Measurements from ENCODE around the gene MRM1.

MRM1 gene

GRCh38 chr17:36608280-36608679, 6.9 kb downstream of the MRM1 start:
- in situ Hi-C loops (cut with HindIII; ENCODE audit: low pct_unique_long_range_greater_than_20kb, low sequenced_read_pairs), result no loop called here
- TF ChIP-seq JUND (IDR thresholded peaks at IDR 0.05; ENCODE audit: low read depth), result no peak
- no peak for DNase-seq (ENCODE audit: low read depth in 1 of 2, low spot score in 1 of 2)

DNA sequence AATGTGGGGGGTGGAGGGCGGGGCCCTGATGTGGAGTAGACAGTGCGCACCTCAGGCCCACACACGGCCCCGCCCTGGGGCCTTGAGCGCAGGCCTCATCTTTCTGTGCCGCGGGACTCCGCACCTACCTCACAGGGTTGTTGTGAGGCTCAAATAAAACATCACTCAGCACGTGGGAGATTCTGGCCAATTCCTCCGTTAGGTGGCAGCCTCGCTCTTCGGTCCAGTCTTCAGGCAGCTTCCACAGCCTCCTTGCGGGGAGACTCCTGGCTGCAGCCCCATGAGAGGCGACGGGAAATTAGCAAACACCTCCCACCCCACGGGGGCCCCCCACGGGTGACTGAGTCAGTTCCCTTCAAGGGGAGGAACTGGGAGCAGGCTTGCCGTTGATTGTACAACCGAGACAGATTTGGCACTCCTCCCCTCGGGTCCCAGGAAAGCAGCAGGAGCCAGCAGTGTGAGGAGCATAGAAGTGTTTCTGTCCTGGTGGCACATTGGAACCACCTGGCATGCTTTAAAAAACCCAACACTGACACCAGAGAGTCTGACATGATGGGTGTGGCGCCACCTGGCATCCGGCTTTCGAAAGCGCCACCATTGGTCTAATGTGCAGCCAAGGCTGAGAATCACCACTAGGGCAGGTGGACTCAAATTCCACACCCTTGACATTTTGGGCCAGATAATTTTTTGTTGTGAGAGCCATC, 7.6 kb downstream of the MRM1 start:
- no peak for TF ChIP-seq JUND (IDR thresholded peaks at IDR 0.05; ENCODE audit: low read depth)
- in situ Hi-C loops (cut with HindIII; ENCODE audit: low pct_unique_long_range_greater_than_20kb, low sequenced_read_pairs), result no loop called here
- DNase-seq (ENCODE audit: low read depth in 1 of 2, low spot score in 1 of 2), result peak in 1 of 2 experiments; percentile 73

DNA sequence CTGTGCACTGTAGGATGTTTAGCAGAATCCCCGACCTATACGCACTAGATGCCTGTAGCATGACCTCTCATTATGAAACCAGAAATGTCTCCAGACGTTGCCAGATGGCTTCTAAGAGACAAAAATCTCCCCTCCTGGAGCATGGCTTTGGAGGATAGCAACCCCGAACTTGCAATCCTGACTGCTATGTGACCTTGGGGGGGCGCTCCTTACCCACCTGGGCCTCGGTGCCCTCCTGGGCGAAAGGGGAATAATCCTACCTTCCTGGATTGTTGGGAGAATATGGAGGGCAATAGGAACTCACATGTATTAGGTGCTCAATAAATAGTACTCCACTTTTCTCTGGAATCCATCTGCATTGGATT, 8.1 kb downstream of the MRM1 start:
- TF ChIP-seq JUND (IDR thresholded peaks at IDR 0.05; ENCODE audit: low read depth), result no peak
- no peak for DNase-seq (ENCODE audit: low read depth in 1 of 2, low spot score in 1 of 2)
- in situ Hi-C loops (cut with HindIII; ENCODE audit: low pct_unique_long_range_greater_than_20kb, low sequenced_read_pairs), result no loop called here

DNA sequence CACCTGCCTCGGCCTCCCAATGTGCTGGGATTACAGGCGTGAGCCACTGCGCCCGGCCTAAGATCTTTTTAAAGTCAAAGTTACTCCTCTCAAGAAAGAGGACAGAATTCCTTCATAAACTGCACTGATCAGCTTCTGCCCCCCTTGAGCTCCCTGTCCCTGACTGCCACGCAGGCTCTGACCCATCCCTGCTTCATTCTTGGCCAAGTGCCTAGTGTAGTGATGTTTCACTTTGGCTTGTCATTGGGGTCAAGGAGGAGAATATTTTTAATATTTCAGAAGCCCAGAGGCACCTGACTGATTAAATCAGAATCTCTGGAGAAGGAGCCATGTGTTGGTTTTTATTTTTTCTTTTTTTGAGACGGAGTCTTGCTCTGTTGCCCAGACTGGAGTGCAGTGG, 9.1 kb downstream of the MRM1 start:
- DNase-seq (ENCODE audit: low read depth in 1 of 2, low spot score in 1 of 2), result no peak
- TF ChIP-seq JUND (IDR thresholded peaks at IDR 0.05; ENCODE audit: low read depth), result no peak
- in situ Hi-C loops (cut with HindIII; ENCODE audit: low pct_unique_long_range_greater_than_20kb, low sequenced_read_pairs), result no loop called here

DNA sequence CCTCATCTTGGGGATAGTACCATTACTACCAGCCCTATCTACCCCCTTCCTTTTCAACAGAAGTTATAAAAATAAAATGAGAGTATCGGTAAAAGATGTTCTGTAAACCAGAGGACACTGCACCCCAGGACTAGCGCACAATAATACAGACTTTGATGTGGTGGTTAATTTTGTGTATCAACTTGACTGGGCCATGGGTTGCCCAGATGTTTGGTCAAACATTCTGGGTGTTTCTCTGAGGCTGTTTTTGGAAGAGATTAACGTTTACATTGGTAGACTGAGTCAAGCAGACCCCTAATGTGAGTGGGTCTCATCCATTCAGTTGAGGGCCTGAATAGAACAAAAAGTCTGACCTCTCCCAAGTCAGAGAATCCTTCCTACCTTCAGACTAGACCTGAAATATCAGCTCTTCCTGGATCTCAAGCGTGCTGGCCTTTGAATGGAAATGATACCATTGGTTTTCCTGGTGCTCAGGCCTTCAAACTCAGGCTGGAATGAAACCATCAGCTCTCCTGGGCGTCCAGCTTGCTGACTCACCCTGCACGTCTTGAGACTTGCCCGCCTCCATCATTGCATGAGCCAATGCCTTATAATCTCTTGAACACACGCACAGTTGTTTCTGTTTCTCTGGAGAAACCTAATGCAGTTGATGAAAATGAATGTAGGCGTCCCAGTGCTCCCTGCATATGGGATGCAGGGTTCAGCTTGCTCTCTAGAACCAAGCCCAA, 10.1 kb downstream of the MRM1 start:
- DNase-seq (ENCODE audit: low read depth in 1 of 2, low spot score in 1 of 2), result no peak
- TF ChIP-seq JUND (IDR thresholded peaks at IDR 0.05; ENCODE audit: low read depth), result no peak
- in situ Hi-C loops (cut with HindIII; ENCODE audit: low pct_unique_long_range_greater_than_20kb, low sequenced_read_pairs), result no loop called here

- no peak for DNase-seq (ENCODE audit: low read depth in 1 of 2, low spot score in 1 of 2)
- TF ChIP-seq JUND (IDR thresholded peaks at IDR 0.05; ENCODE audit: low read depth), result no peak
- in situ Hi-C loops (cut with HindIII; ENCODE audit: low pct_unique_long_range_greater_than_20kb, low sequenced_read_pairs), result no loop called here
These were observed 10.9 kb downstream of the MRM1 start for GRCh38 chr17:36612323-36612722.

DNA sequence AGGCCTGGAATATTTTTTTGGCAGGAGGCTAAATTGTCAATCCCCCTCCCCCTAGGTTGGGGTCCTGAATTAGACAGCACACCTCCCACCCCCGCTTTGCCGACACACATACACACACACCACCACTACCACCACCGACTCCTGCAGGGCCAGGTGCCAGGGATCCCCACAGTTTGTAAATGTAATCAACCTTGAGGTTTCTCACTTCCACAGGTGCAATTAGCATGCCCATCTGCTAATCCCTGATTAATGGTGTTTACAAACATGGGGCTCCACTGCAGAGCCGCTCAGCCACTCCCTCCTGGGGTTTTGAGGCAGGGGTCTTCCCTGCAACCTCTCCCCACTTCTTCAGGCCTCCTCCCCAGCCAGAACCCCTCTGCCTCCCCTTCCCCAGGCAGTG, 11.8 kb downstream of the MRM1 start:
- TF ChIP-seq JUND (IDR thresholded peaks at IDR 0.05; ENCODE audit: low read depth), result no peak
- in situ Hi-C loops (cut with HindIII; ENCODE audit: low pct_unique_long_range_greater_than_20kb, low sequenced_read_pairs), result no loop called here
- no peak for DNase-seq (ENCODE audit: low read depth in 1 of 2, low spot score in 1 of 2)

DNA sequence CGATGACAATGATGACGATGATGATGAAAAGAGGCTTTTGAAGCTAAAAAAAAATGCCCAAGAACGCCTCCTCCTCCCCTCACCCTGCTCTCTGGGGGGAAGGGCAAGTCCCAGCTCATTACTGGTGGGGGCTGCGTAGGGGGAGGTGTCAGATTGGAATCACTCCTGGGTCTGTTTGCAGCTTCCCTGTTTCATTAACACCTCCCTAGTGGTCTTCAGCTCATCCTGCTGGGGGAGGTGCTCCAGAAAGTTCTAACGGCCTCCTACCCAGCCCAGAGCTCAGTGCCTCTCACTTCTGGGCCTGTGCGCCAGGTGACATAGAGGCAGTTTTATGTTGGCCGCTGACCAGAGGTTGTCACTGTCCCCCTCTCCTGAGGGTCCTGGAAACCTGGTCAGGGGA, 12.7 kb downstream of the MRM1 start:
- no peak for TF ChIP-seq JUND (IDR thresholded peaks at IDR 0.05; ENCODE audit: low read depth)
- in situ Hi-C loops (cut with HindIII; ENCODE audit: low pct_unique_long_range_greater_than_20kb, low sequenced_read_pairs), result no loop called here
- DNase-seq (ENCODE audit: low read depth in 1 of 2, low spot score in 1 of 2), result no peak

DNA sequence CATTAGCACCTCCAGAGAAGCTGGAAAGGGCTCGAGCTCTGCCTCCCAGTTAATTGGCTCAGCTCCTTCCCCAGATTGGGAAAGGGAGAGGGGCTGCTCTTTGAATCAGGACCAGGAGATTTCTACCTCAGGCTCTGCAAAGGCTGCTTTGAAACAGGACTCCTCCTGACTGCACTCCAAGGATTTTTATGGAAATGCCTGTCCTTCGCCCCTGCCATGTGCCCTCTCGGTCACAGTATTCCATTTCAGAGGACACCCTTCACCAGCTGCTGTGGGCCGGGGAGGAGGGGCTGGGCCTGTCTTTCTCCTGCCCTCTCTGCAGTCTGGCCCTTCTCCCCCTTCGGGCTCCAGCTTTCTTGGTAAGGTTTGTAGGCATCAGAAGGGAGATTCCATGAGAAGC, 13.6 kb downstream of the MRM1 start:
- no peak for TF ChIP-seq JUND (IDR thresholded peaks at IDR 0.05; ENCODE audit: low read depth)
- DNase-seq (ENCODE audit: low read depth in 1 of 2, low spot score in 1 of 2), result no peak
- in situ Hi-C loops (cut with HindIII; ENCODE audit: low pct_unique_long_range_greater_than_20kb, low sequenced_read_pairs), result no loop called here

- in situ Hi-C loops (cut with HindIII; ENCODE audit: low pct_unique_long_range_greater_than_20kb, low sequenced_read_pairs), result no loop called here
- DNase-seq (ENCODE audit: low read depth in 1 of 2, low spot score in 1 of 2), result no peak
- TF ChIP-seq JUND (IDR thresholded peaks at IDR 0.05; ENCODE audit: low read depth), result no peak
These were observed 15.0 kb downstream of the MRM1 start for GRCh38 chr17:36616061-36617029.

DNA sequence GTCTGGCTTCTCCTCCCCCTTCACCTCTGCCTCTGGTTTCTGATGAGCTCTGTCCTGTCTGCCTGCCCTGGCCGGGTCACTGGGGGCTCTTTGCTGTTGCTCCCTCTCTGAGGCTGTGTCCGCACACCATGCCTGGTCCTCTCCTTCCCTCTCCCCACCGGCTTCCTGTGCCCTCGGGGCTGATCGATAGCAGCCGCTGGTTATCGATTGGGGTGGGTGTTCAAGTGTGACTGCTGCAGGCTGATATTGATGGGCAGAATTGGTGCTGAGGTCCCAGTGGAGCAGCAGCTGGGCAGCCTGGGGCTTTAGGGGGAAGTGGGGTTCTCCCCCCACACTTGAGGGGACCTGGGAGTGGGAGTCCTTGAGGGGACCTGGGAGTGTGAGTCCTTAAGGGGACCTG, 16.4 kb downstream of the MRM1 start:
- in situ Hi-C loops (cut with HindIII; ENCODE audit: low pct_unique_long_range_greater_than_20kb, low sequenced_read_pairs), result no loop called here
- no peak for DNase-seq (ENCODE audit: low read depth in 1 of 2, low spot score in 1 of 2)
- TF ChIP-seq JUND (IDR thresholded peaks at IDR 0.05; ENCODE audit: low read depth), result no peak

- no peak for TF ChIP-seq JUND (IDR thresholded peaks at IDR 0.05; ENCODE audit: low read depth)
- in situ Hi-C loops (cut with HindIII; ENCODE audit: low pct_unique_long_range_greater_than_20kb, low sequenced_read_pairs), result no loop called here
- DNase-seq (ENCODE audit: low read depth in 1 of 2, low spot score in 1 of 2), result no peak
These were observed 21.9 kb downstream of the MRM1 start for GRCh38 chr17:36623281-36623680.

DNA sequence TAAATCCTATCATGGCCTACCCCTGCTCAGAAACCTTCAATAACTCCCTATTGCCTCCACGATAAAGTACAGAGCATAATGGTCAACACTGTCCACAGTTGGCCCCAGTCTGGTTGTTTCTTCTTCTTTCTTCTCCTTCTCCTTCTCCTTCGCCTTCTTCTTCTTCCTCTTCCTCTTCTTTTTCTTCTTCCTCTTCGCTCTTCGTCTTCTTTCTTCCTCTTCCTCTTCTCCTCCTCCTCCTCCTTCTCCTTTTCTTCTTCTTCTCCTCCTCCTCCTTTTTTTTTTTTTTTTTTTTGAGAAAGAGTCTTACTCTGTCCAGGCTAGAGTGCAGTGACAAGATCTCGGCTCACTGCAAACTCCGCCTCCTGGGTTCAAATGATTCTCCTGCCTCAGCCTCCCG, 23.8 kb downstream of the MRM1 start:
- in situ Hi-C loops (cut with HindIII; ENCODE audit: low pct_unique_long_range_greater_than_20kb, low sequenced_read_pairs), result no loop called here
- DNase-seq (ENCODE audit: low read depth in 1 of 2, low spot score in 1 of 2), result no peak
- TF ChIP-seq JUND (IDR thresholded peaks at IDR 0.05; ENCODE audit: low read depth), result no peak
